Left ventricle myocardium inferior (tissue), 1 donor: ENCODE data around the gene TNRC18. TPM values are rescaled to one million over a fixed set of nuclear protein-coding genes. Genes with fewer than 3 reads are reported as not detected.

Source experiments
- DNase-seq: peaks from one replicate; pipeline ENCODE4 v3.0.0-alpha.2; 2020
- H3K27ac ChIP-seq: fragments of 200-600 bp; replicated peaks from 2 replicates; pipeline ENCODE4 v1.8.0; 2021
- H3K27me3 ChIP-seq: fragments of 200-600 bp; 2 replicates; pipeline ENCODE4 v1.8.0; 2021; ENCODE audit warnings: low read depth
- H3K36me3 ChIP-seq: fragments of 200-600 bp; 2 replicates; pipeline ENCODE4 v1.8.0; 2021
- H3K4me1 ChIP-seq: fragments of 200-600 bp; 2 replicates; pipeline ENCODE4 v1.8.0; 2021
- H3K4me3 ChIP-seq: fragments of 200-600 bp; 2 replicates; pipeline ENCODE4 v1.8.0; 2021; ENCODE audit warnings: mild to moderate bottlenecking, moderate library complexity
- H3K9me3 ChIP-seq: fragments of 200-600 bp; replicated peaks from 2 replicates; pipeline ENCODE4 v1.8.0; 2021
- intact Hi-C: fragments of 100-400 bp; cut with micrococcal nuclease; formaldehyde crosslinking; loops from one replicate; pipeline ENCODE4 v1.11.0; 2022
- total RNA-seq: library from RNA; stranded (reverse); fragmentation: NEBNext Ultra II Directional; extraction: Animal tissue kit (Norgen Biotek cat#: 25700); gene quantifications from one replicate; pipeline ENCODE4 v1.2.1, GENCODE V29; 2021
- TF ChIP-seq, protein P1 (sequence below): fragments of 200-600 bp; IDR thresholded peaks from 2 replicates; pipeline ENCODE4 v1.8.0; 2021; ENCODE audit warnings: antibody characterized with exemption, mild to moderate bottlenecking, borderline replicate concordance
- donor health status: DM: no; HTN: yes; CAD: no; lungs with severe emphysema.

The TNRC18 gene
- total RNA-seq, 1 donor from 2014 or later = 27.7 TPM

DNA sequence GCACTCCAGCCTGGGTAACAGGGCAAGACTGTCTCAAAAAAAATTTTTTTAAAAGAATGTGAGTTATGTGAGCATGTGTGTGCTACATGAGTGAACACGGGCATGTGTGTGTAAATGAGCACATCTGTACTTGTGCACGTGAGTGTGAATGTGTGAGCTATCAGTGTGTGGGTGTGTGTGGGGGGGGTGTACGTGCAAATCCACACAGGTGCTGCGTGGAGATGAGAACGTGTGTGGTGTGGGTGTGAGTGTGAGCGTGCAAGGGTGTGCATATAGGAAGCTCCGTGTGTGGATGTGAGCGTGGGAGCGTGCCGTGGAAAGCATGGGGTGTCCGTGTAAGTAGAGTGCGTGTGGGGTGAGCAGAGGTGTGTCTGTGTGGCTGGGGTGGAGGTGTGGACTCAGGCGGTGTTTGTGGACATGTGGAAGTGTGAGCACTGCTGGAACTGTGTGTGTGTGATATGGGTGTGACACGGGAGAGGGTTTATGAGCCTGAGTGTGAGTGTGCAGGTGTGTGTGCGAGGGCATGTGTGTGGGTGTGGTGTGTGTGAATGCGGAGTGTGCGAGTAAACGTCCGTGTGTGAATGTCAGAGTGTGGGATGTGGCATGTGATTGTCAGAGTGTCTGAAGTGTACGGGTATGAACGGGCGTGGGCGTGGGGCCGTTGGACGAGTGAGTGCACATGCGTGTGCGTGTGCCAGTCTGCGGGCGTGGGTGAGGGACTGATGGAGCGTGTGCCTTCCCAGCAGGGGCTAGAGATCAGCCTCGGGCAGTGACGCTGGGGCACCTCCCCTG, 45.9 kb upstream of the TNRC18 start:
- Histone ChIP-seq H3K36me3 (no peaks in the 10 kb centered on the region), H3K27me3 (no peaks in the 10 kb centered on the region), H3K4me1 (peaks cover 9% of the 10 kb centered on the region), H3K27ac (no peak overlapping the region), H3K4me3 (no peak overlapping the region), H3K9me3 (no peaks in the 10 kb centered on the region)
- TF ChIP-seq, protein P1, sequence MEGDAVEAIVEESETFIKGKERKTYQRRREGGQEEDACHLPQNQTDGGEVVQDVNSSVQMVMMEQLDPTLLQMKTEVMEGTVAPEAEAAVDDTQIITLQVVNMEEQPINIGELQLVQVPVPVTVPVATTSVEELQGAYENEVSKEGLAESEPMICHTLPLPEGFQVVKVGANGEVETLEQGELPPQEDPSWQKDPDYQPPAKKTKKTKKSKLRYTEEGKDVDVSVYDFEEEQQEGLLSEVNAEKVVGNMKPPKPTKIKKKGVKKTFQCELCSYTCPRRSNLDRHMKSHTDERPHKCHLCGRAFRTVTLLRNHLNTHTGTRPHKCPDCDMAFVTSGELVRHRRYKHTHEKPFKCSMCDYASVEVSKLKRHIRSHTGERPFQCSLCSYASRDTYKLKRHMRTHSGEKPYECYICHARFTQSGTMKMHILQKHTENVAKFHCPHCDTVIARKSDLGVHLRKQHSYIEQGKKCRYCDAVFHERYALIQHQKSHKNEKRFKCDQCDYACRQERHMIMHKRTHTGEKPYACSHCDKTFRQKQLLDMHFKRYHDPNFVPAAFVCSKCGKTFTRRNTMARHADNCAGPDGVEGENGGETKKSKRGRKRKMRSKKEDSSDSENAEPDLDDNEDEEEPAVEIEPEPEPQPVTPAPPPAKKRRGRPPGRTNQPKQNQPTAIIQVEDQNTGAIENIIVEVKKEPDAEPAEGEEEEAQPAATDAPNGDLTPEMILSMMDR = no peak
- intact Hi-C loops = no loop called here
- no peak for DNase-seq

DNA sequence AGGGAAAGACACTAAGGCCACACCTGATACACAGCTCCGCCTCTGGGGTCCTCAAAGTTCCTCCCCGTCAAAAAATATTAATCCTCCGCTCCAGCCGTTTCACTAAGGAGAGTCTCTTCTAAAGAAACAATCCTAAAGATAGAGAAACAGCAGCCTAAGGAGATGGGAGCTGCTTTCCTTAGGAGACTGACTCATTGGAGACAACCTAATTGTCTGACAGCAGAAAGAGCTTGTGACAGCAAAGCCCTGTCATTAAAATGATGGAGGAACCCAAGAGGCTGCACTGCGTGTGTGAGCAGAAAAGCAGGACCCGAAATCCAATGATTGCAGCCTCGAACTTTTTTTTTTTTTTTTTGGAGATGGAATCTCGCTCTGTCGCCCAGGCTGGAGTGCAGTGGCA, 44.0 kb upstream of the TNRC18 start:
- H3K27me3 ChIP-seq = no peaks in the 10 kb centered on the region
- H3K27ac ChIP-seq = no peak overlapping the region
- TF ChIP-seq, protein P1 = no peak
- intact Hi-C loops = no loop called here
- H3K9me3 ChIP-seq = no peaks in the 10 kb centered on the region
- H3K4me3 ChIP-seq = no peak overlapping the region
- H3K36me3 ChIP-seq = no peaks in the 10 kb centered on the region
- DNase-seq = no peak
- H3K4me1 ChIP-seq = peaks cover 9% of the 10 kb centered on the region

DNA sequence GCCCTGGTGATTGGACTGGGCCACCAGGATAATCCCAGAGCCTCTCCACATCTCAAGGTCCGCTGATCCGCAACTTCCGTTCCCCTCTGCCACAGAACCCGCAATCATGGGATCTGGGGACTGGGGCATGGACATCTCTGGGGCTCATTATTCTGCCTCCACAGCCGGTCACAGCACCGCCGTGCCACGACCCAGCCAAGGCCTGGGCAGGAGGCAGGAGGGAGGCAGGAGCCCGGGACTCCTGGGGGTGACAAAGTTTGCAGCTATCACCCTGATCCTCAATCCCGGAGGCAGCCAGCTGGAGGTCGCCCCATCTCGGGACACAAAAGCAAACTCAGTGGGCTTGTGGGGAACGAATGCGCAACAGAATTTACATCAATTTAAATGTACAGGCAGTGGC, 42.9 kb upstream of the TNRC18 start:
- Histone ChIP-seq H3K4me3 (no peak overlapping the region), H3K27me3 (no peaks in the 10 kb centered on the region), H3K27ac (no peak overlapping the region), H3K9me3 (no peaks in the 10 kb centered on the region), H3K4me1 (peaks cover 9% of the 10 kb centered on the region), H3K36me3 (no peaks in the 10 kb centered on the region)
- intact Hi-C loops = no loop called here
- DNase-seq = no peak
- TF ChIP-seq, protein P1 = no peak

DNA sequence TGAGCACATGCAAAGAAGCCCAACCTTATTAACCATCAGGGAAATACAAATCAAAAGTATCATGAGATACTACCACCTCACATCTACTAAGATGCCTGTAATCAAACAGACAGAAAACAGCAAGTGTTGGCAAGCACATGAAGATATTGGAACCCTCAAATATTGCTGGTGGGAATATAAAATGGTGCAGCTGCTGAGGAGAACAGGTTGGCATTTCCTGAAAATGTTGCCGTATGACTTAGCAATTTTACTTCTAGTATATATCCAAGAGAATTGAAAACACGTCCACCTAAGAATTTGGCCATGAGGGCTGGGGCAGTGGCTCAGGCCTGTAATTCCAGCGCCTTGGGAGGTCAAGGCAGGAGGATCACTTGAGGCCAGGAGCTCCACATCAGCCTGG, 39.4 kb upstream of the TNRC18 start:
- no peaks in the 10 kb centered on the region for H3K36me3 ChIP-seq
- intact Hi-C loops = no loop called here
- TF ChIP-seq, protein P1 = no peak
- no peaks in the 10 kb centered on the region for H3K9me3 ChIP-seq
- peaks cover 4% of the 10 kb centered on the region for H3K4me1 ChIP-seq
- no peak overlapping the region for H3K27ac ChIP-seq
- no peak for DNase-seq
- H3K4me3 ChIP-seq = no peak overlapping the region
- H3K27me3 ChIP-seq = no peaks in the 10 kb centered on the region

DNA sequence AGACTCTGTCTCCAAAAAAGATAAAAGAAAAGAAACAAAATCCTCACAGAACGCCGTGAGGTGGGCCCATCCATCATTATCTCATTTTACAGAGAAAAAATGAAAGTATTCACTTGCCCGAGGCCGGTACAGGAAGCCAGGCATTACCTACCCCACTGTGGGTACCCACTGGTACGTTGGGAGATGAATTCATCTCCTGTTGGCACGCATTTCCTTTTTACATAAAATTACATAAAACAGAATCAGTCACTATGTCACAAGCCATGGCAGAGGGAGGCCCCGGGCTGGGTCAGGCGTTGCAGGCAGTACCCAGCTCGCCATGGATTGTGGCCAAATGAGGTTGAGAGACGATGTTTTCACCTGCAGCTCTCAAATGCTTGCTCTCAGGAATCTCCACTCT, 38.6 kb upstream of the TNRC18 start:
- H3K9me3 ChIP-seq = no peaks in the 10 kb centered on the region
- no peaks in the 10 kb centered on the region for H3K27me3 ChIP-seq
- no peak overlapping the region for H3K27ac ChIP-seq
- TF ChIP-seq, protein P1 = no peak
- peaks cover 12% of the 10 kb centered on the region for H3K4me1 ChIP-seq
- DNase-seq = no peak
- no peak overlapping the region for H3K4me3 ChIP-seq
- intact Hi-C loops = no loop called here
- H3K36me3 ChIP-seq = no peaks in the 10 kb centered on the region
